HepG2 (cell line): ENCODE data around the gene USP14. TPM values are rescaled to one million over a fixed set of nuclear protein-coding genes. Genes with fewer than 3 reads are reported as not detected.
A peak's percentile ranks its signal among the peaks of the same experiment; 100 is the strongest.

Experiments
- ELF3 ChIP-seq: IDR thresholded peaks from 2 replicates; pipeline ENCODE4 v1.6.1; 2016; ENCODE audit warnings: missing genetic modification reagents, missing compliant biosample characterization
- FIP1L1 ChIP-seq: fragments of 200-400 bp; formaldehyde crosslinking; IDR thresholded peaks from 2 replicates; pipeline ENCODE4 v1.6.1; 2018; ENCODE audit warnings: low read depth, mild to moderate bottlenecking, low read length, moderate library complexity, borderline replicate concordance; ENCODE audit not compliant: insufficient read depth
- FOXO1 ChIP-seq: sonication (generic); formaldehyde crosslinking; IDR thresholded peaks from 2 replicates; pipeline ENCODE4 v1.4.0; 2020; ENCODE audit warnings: missing genetic modification reagents
- HNRNPK ChIP-seq: fragments of 200-400 bp; formaldehyde crosslinking; IDR thresholded peaks from 2 replicates; pipeline ENCODE4 v1.6.1; 2018; ENCODE audit warnings: low read length, low read depth, moderate library complexity, mild to moderate bottlenecking; ENCODE audit not compliant: poor library complexity, severe bottlenecking
- MZF1 ChIP-seq: sonication (generic); formaldehyde crosslinking; IDR thresholded peaks from 2 replicates; pipeline ENCODE4 v1.8.1; 2023; ENCODE audit warnings: mild to moderate bottlenecking, missing genetic modification reagents, borderline replicate concordance
- NCOA1 ChIP-seq: sonication (generic); formaldehyde crosslinking; IDR thresholded peaks from 2 replicates; pipeline ENCODE4 v1.9.0; 2021; ENCODE audit warnings: missing genetic modification reagents
- NFKB2 ChIP-seq: sonication (generic); formaldehyde crosslinking; IDR thresholded peaks from 2 replicates; pipeline ENCODE4 v1.4.0; 2020; ENCODE audit warnings: missing genetic modification reagents, borderline replicate concordance
- POLR2G ChIP-seq: fragments of 200-400 bp; formaldehyde crosslinking; IDR thresholded peaks from 2 replicates; pipeline ENCODE4 v1.6.1; 2018; ENCODE audit warnings: mild to moderate bottlenecking, low read depth, low read length, moderate library complexity
- PTBP1 ChIP-seq: fragments of 200-400 bp; formaldehyde crosslinking; IDR thresholded peaks from 2 replicates; pipeline ENCODE4 v1.6.1; 2018; ENCODE audit warnings: low read length, low read depth; ENCODE audit not compliant: poor library complexity, severe bottlenecking
- RAD21 ChIP-seq: fragments of 450-650 bp; formaldehyde crosslinking; IDR thresholded peaks from 2 replicates; pipeline ENCODE4 v1.5.0; 2020; ENCODE audit warnings: mild to moderate bottlenecking
- SMARCC2 ChIP-seq: fragments of 450-650 bp; IDR thresholded peaks from 2 replicates; pipeline ENCODE4 v1.6.1; 2017; ENCODE audit warnings: antibody characterized with exemption, mild to moderate bottlenecking
- SP1 ChIP-seq, 2 experiments: fragments of 450-650 bp in 1 of 2; sonication (generic) in 1 of 2; formaldehyde crosslinking in 1 of 2; IDR thresholded peaks; 2 replicates each; pipeline versions ENCODE4 v1.4.0 to v1.6.1; 2016 to 2020; ENCODE audit warnings: missing genetic modification reagents in 1 of 2
- TRIM22 ChIP-seq: fragments of 450-650 bp; IDR thresholded peaks from 2 replicates; pipeline ENCODE4 v1.6.1; 2017
- YEATS2 ChIP-seq: sonication (generic); formaldehyde crosslinking; IDR thresholded peaks from 2 replicates; pipeline ENCODE4 v1.4.0; 2020; ENCODE audit warnings: missing genetic modification reagents, borderline replicate concordance
- ZEB1 ChIP-seq: IDR thresholded peaks from 2 replicates; pipeline ENCODE4 v1.6.1; 2012; ENCODE audit warnings: mild to moderate bottlenecking, low read depth, inconsistent platforms; ENCODE audit not compliant: insufficient replicate concordance
- ZNF367 ChIP-seq: sonication (generic); formaldehyde crosslinking; IDR thresholded peaks from 2 replicates; pipeline ENCODE4 v1.4.0; 2020; ENCODE audit warnings: missing genetic modification reagents, borderline replicate concordance
- ZNF431 ChIP-seq: sonication (generic); formaldehyde crosslinking; IDR thresholded peaks from 2 replicates; pipeline ENCODE4 v1.9.0; 2022; ENCODE audit warnings: missing genetic modification reagents, low read depth, mild to moderate bottlenecking, borderline replicate concordance
- ZNF496 ChIP-seq: sonication (generic); formaldehyde crosslinking; IDR thresholded peaks from 2 replicates; pipeline ENCODE4 v1.8.1; 2023; ENCODE audit warnings: mild to moderate bottlenecking, moderate library complexity, missing genetic modification reagents; ENCODE audit not compliant: insufficient replicate concordance
- ZNF788 ChIP-seq: sonication (generic); formaldehyde crosslinking; IDR thresholded peaks from 2 replicates; pipeline ENCODE4 v1.5.0; 2020; ENCODE audit warnings: mild to moderate bottlenecking, missing genetic modification reagents, borderline replicate concordance
- ZNF839 ChIP-seq: sonication (generic); formaldehyde crosslinking; IDR thresholded peaks from 2 replicates; pipeline ENCODE4 v1.4.0; 2020; ENCODE audit warnings: missing genetic modification reagents, mild to moderate bottlenecking, borderline replicate concordance
- ZSCAN9 ChIP-seq: IDR thresholded peaks from 2 replicates; pipeline ENCODE4 v1.6.1; 2016; ENCODE audit warnings: borderline replicate concordance
- polyA plus RNA-seq, 8 experiments: library from polyadenylated mRNA; depleted of rRNA in 3 of 8; stranded (reverse) in 7 of 8; unstranded in 1 of 8; fragments of >200 nt; fragmentation: Illumina TruSeq in 4 of 8; extraction: Trizol in 4 of 8; gene quantifications; 2 replicates each; pipeline versions ENCODE4 v1.2.1 to v1.2.3, GENCODE V29; 2011 to 2016; ENCODE audit warnings: low read depth in 4 of 8, missing spikeins in 1 of 8, mixed read lengths in 1 of 8; ENCODE audit not compliant: insufficient read depth in 1 of 8
- total RNA-seq, 5 experiments: library from RNA; depleted of rRNA; stranded (reverse); fragments of >200 nt; fragmentation: Illumina TruSeq; extraction: Trizol; gene quantifications; 2 replicates each; pipeline ENCODE4 v1.2.3, GENCODE V29; 2016; ENCODE audit warnings: low read depth in 1 of 5
- TF ChIP-seq, protein P1 (sequence below): sonication (generic); formaldehyde crosslinking; IDR thresholded peaks from 2 replicates; pipeline ENCODE4 v1.4.0; 2020; ENCODE audit warnings: missing genetic modification reagents
- TF ChIP-seq, protein P2 (sequence below): sonication (generic); formaldehyde crosslinking; IDR thresholded peaks from 2 replicates; pipeline ENCODE4 v1.8.0; 2022; ENCODE audit warnings: missing genetic modification reagents, low read depth, mild to moderate bottlenecking, borderline replicate concordance
- TF ChIP-seq, protein P3 (sequence below): sonication (generic); formaldehyde crosslinking; conservative IDR thresholded peaks from 2 replicates; pipeline ENCODE4 v1.5.0; 2020; ENCODE audit warnings: missing genetic modification reagents

Gene USP14
- total and polyA plus RNA-seq, 2 of the 13 experiments (the other 11 are each of a cell fraction or from before 2014, with no cell fraction given): 14.7 to 16.6 TPM

- TF ChIP-seq, protein P1, sequence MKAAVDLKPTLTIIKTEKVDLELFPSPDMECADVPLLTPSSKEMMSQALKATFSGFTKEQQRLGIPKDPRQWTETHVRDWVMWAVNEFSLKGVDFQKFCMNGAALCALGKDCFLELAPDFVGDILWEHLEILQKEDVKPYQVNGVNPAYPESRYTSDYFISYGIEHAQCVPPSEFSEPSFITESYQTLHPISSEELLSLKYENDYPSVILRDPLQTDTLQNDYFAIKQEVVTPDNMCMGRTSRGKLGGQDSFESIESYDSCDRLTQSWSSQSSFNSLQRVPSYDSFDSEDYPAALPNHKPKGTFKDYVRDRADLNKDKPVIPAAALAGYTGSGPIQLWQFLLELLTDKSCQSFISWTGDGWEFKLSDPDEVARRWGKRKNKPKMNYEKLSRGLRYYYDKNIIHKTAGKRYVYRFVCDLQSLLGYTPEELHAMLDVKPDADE (CRISPR knock-in tag): peak; percentile 66; the same call in 1 of the 2 replicates
- TF ChIP-seq FIP1L1 (no peak), ZNF839 (CRISPR knock-in tag) (no peak), SMARCC2 (no peak), SP1 (IDR thresholded peaks at IDR 0.05) (no peak), SP1 (CRISPR knock-in tag; IDR thresholded peaks at IDR 0.05) (no peak), YEATS2 (CRISPR knock-in tag) (no peak), ZNF788 (CRISPR knock-in tag) (no peak; the same call in 1 of the 2 replicates), RAD21 (CRISPR knock-in tag) (no peak), NFKB2 (peak; percentile 91), TRIM22 (no peak), MZF1 (no peak), ZEB1 (no peak), ZSCAN9 (CRISPR knock-in tag) (0 out of 2 replicates have a peak, but pooled peaks have one; percentile 37), ZNF431 (CRISPR knock-in tag) (peak; percentile 90; the same call in 1 of the 2 replicates), PTBP1 (no peak), ZNF496 (CRISPR knock-in tag) (no peak), ELF3 (peak; percentile 50; the same call in 1 of the 2 replicates), NCOA1 (CRISPR knock-in tag) (no peak), HNRNPK (no peak), POLR2G (no peak), ZNF367 (CRISPR knock-in tag) (peak; percentile 41; the same call in 1 of the 2 replicates), FOXO1 (no peak)
- TF ChIP-seq, protein P2, sequence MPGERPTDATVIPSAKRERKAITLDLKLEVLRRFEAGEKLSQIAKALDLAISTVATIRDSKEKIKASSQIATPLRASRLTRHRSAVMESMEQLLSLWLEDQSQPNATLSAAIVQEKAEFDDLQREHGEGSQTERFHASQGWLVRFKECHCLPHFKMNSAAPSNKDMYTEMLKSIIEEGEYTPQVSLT (CRISPR knock-in tag): no peak; the same call in 1 of the 2 replicates
- TF ChIP-seq, protein P3, sequence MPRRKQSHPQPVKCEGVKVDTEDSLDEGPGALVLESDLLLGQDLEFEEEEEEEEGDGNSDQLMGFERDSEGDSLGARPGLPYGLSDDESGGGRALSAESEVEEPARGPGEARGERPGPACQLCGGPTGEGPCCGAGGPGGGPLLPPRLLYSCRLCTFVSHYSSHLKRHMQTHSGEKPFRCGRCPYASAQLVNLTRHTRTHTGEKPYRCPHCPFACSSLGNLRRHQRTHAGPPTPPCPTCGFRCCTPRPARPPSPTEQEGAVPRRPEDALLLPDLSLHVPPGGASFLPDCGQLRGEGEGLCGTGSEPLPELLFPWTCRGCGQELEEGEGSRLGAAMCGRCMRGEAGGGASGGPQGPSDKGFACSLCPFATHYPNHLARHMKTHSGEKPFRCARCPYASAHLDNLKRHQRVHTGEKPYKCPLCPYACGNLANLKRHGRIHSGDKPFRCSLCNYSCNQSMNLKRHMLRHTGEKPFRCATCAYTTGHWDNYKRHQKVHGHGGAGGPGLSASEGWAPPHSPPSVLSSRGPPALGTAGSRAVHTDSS (CRISPR knock-in tag): no peak
These were observed 46.9 kb upstream of the USP14 start (continued) for GRCh38 chr18:111306-112014.
